GM12878 (cell line): Measurements from ENCODE around the gene SEPTIN6. TPM values are rescaled to one million over a fixed set of nuclear protein-coding genes. Genes with fewer than 3 reads are reported as not detected.

Source experiments
- ATAC-seq: fragments of 200-7000 bp; cut with Tn5 transposase; 3 replicates; pipeline ENCODE4 v1.9.1; 2020; ENCODE audit warnings: mild to moderate bottlenecking, moderate library complexity
- BruUV-seq: library from RNA; stranded (reverse); fragments of 400-500 nt; replicated peaks from 2 replicates; lab custom pipeline; 2021; lab: Mats Ljungman, UMichigan
- CTCF ChIA-PET: fragments of 300-600 bp; sonication (Branson Sonifier 250); formaldehyde crosslinking; extraction: SDS; loops from one replicate; lab custom pipeline; 2021; ENCODE audit warnings: inconsistent platforms; lab: Yijun Ruan, JAX
- POLR2A ChIA-PET: fragments of 350-600 bp; formaldehyde crosslinking; extraction: SDS; loops from one replicate; lab custom pipeline; 2021; ENCODE audit warnings: inconsistent platforms; lab: Charles Lee
- RAD21 ChIA-PET: fragments of 300-600 bp; sonication (Branson Sonifier 250); formaldehyde crosslinking; loops from one replicate; lab custom pipeline; 2023; ENCODE audit warnings: antibody characterized with exemption; ENCODE audit not compliant: unreplicated experiment; lab: Charles Lee
- SMC1A ChIA-PET: fragments of 300-600 bp; sonication (Branson Sonifier 250); formaldehyde crosslinking; loops from one replicate; lab custom pipeline; 2023; ENCODE audit not compliant: unreplicated experiment, uncharacterized antibody; lab: Charles Lee
- DNase-seq: peaks from one replicate; pipeline ENCODE4 v3.0.0-alpha.2; 2011; ENCODE audit warnings: low read depth, low spot score
- FAIRE-seq: peaks from 3 replicates; lab custom pipeline; 2011; peaks lifted over from hg19 to GRCh38; lab: Jason Lieb, UNC
- H2AFZ ChIP-seq: 2 replicates; pipeline ENCODE4 v1.6.0; 2011; ENCODE audit warnings: low read depth, low read length, control low read depth; ENCODE audit not compliant: control insufficient read depth
- H3K27ac ChIP-seq: 2 replicates; pipeline ENCODE4 v1.5.1; 2011; ENCODE audit warnings: control low read depth; ENCODE audit not compliant: control insufficient read depth, insufficient read depth
- H3K27me3 ChIP-seq, 2 experiments: replicated peaks in 1 of 2; 2 replicates each; pipeline versions ENCODE4 v1.6.0 to v1.6.1; 2011; ENCODE audit warnings: low read length in 1 of 2; ENCODE audit not compliant: control insufficient read depth in 2 of 2, insufficient read depth in 2 of 2
- H3K36me3 ChIP-seq, 2 experiments: 2 replicates each; pipeline ENCODE4 v1.5.1; 2011; ENCODE audit warnings: low read length in 1 of 2; ENCODE audit not compliant: control insufficient read depth in 2 of 2, insufficient read depth in 2 of 2
- H3K4me1 ChIP-seq: 2 replicates; pipeline ENCODE4 v1.6.1; 2011; ENCODE audit warnings: mild to moderate bottlenecking, low read length, moderate library complexity, mixed read lengths; ENCODE audit not compliant: control insufficient read depth, insufficient read depth
- H3K4me2 ChIP-seq: 2 replicates; pipeline ENCODE4 v1.6.0; 2011; ENCODE audit warnings: control low read depth; ENCODE audit not compliant: control insufficient read depth, insufficient read depth
- H3K4me3 ChIP-seq: fragments of 200-600 bp; sonication (generic); 2 replicates; pipeline ENCODE4 v1.5.1; 2016
- H3K79me2 ChIP-seq: 2 replicates; pipeline ENCODE4 v1.6.0; 2011; ENCODE audit warnings: low read length; ENCODE audit not compliant: control insufficient read depth, insufficient read depth
- H3K9ac ChIP-seq: 2 replicates; pipeline ENCODE4 v1.8.0; 2011; ENCODE audit warnings: low read length, control low read depth, mixed read lengths; ENCODE audit not compliant: control insufficient read depth, insufficient read depth
- H3K9me3 ChIP-seq: replicated peaks from 3 replicates; pipeline ENCODE4 v1.5.1; 2011; ENCODE audit warnings: mild to moderate bottlenecking, low read length; ENCODE audit not compliant: control insufficient read depth, insufficient read depth
- H4K20me1 ChIP-seq: 2 replicates; pipeline ENCODE4 v1.6.0; 2011; ENCODE audit not compliant: control insufficient read depth, insufficient read depth
- BCL3 ChIP-seq: IDR thresholded peaks from 2 replicates; pipeline ENCODE4 v1.6.1; 2011; ENCODE audit warnings: borderline replicate concordance, low read depth, mild to moderate bottlenecking, moderate library complexity, low read length; ENCODE audit not compliant: insufficient read depth, poor library complexity, severe bottlenecking
- BMI1 ChIP-seq: fragments of 450-650 bp; IDR thresholded peaks from 2 replicates; pipeline ENCODE4 v1.6.1; 2016; ENCODE audit warnings: mild to moderate bottlenecking, moderate library complexity, borderline replicate concordance
- E2F8 ChIP-seq: fragments of 450-650 bp; IDR thresholded peaks from 2 replicates; pipeline ENCODE4 v1.6.1; 2018; ENCODE audit warnings: mild to moderate bottlenecking, low read depth, moderate library complexity; ENCODE audit not compliant: partially characterized antibody
- IKZF2 ChIP-seq, 2 experiments: fragments of 450-650 bp; IDR thresholded peaks; 2 replicates each; pipeline ENCODE4 v1.6.1; 2017; ENCODE audit warnings: mild to moderate bottlenecking in 2 of 2, moderate library complexity in 2 of 2
- IRF5 ChIP-seq: fragments of 450-650 bp; IDR thresholded peaks from 2 replicates; pipeline ENCODE4 v1.6.1; 2017; ENCODE audit warnings: borderline replicate concordance
- PAX5 ChIP-seq: IDR thresholded peaks from 2 replicates; pipeline ENCODE4 v1.6.1; 2011; ENCODE audit warnings: low read depth, low read length, borderline replicate concordance
- PBX3 ChIP-seq: IDR thresholded peaks from 2 replicates; pipeline ENCODE4 v1.6.1; 2011; ENCODE audit warnings: mild to moderate bottlenecking, low read depth, low read length, moderate library complexity; ENCODE audit not compliant: insufficient replicate concordance
- RAD51 ChIP-seq: fragments of 450-650 bp; IDR thresholded peaks from 2 replicates; pipeline ENCODE4 v1.6.1; 2016; ENCODE audit warnings: moderate library complexity, mild to moderate bottlenecking, inconsistent platforms
- SREBF1 ChIP-seq: IDR thresholded peaks from 2 replicates; pipeline ENCODE4 v1.6.1; 2012; ENCODE audit warnings: mild to moderate bottlenecking, low read length
- STAT1 ChIP-seq: fragments of 450-650 bp; conservative IDR thresholded peaks from 2 replicates; pipeline ENCODE4 v1.6.1; 2014; ENCODE audit warnings: antibody characterized with exemption, mild to moderate bottlenecking
- TCF12 ChIP-seq: IDR thresholded peaks from 2 replicates; pipeline ENCODE4 v1.6.1; 2011; ENCODE audit warnings: low read depth, mild to moderate bottlenecking, low read length
- USF1 ChIP-seq: IDR thresholded peaks from 2 replicates; pipeline ENCODE4 v1.6.1; 2011; ENCODE audit warnings: borderline replicate concordance, low read depth, mild to moderate bottlenecking, moderate library complexity, mixed read lengths, low read length; ENCODE audit not compliant: insufficient read depth; ENCODE audit errors: extremely low read length
- WGBS: methylation state at CpG from one replicate; pipeline ENCODE4 v1.1.6; 2016; ENCODE audit warnings: low lambda C conversion rate; ENCODE audit not compliant: insufficient replicate concordance, insufficient coverage; ENCODE audit errors: missing lambda C conversion rate; 5-methylcytosine and 5-hydroxymethylcytosine counted together
- in situ Hi-C: fragments of 300-500 bp; cut with MboI; formaldehyde crosslinking; loops from 9 replicates; pipeline ENCODE4 v1.14.3; 2018; ENCODE audit warnings: mixed read lengths
- intact Hi-C: fragments of 100-400 bp; cut with micrococcal nuclease; formaldehyde crosslinking; loops from one replicate; pipeline ENCODE4 v1.14.2; 2022; ENCODE audit not compliant: unreplicated experiment
- polyA plus RNA-seq, 11 experiments: library from polyadenylated mRNA; depleted of rRNA in 4 of 11; unstranded in 6 of 11; stranded (reverse) in 5 of 11; fragments of >200 nt; fragmentation: Nextera tagmentation in 4 of 11; fragmentation: Illumina TruSeq in 1 of 11; extraction: Ambion mirVana in 4 of 11; extraction: Trizol in 1 of 11; gene quantifications; 1 replicate in 1 of 11; 2 replicates in 10 of 11; pipeline versions ENCODE4 v1.2.1 to v1.2.3, GENCODE V29; 2011 to 2016; ENCODE audit warnings: inconsistent platforms in 2 of 11, missing spikeins in 2 of 11, low read depth in 1 of 11
- total RNA-seq, 4 experiments: library from RNA; depleted of rRNA in 3 of 4; stranded (reverse); fragments of >200 nt in 3 of 4; fragmentation: Illumina TruSeq in 1 of 4; extraction: Trizol in 1 of 4; gene quantifications; 2 replicates each; pipeline versions ENCODE4 v1.2.1 to v1.2.3, GENCODE V29; 2013 to 2021

SEPTIN6 gene
- total and polyA plus RNA-seq, 10 of the 15 experiments (the other 5 are each of a cell fraction or from before 2014, with no cell fraction given) = 37.2 to 353 (median 154) TPM

GRCh38 chrX:119667111-119667878 is 25.7 kb downstream of the SEPTIN6 start:
- CTCF ChIA-PET = interaction anchor here (1.0 to 3.3 kb wide), 9 partner anchors 12 to 87 kb away, joined by 3 to 13 read pairs (median 6); no protein-coding TSS in a partner anchor
- Histone ChIP-seq H3K9me3 (no peaks in the 10 kb centered on the region), H3K27me3 (no peaks in the 10 kb centered on the region), H3K4me3 (no peak overlapping the region), H3K4me2 (no peak overlapping the region), H3K4me1 (peaks cover 25% of the 10 kb centered on the region), H3K79me2 (peaks cover 11% of the 10 kb centered on the region), H3K9ac (no peak overlapping the region), H4K20me1 (no peaks in the 10 kb centered on the region), H2AFZ (no peak overlapping the region), H3K36me3 (peaks cover 7% of the 10 kb centered on the region in 2 experiments; a peak in 2 of 4 replicates), H3K27ac (0 out of 2 replicates have a peak overlapping the region, but pooled peaks have one; percentile 36)
- DNase-seq (no peak), FAIRE-seq (no peak), ATAC-seq (no peak)
- in situ Hi-C loops (no loop called here), intact Hi-C loops (no loop called here)
- WGBS = 77% methylated on average over 16 of the region's 16 CpGs
- SMC1A ChIA-PET = interaction anchor here (0.9 to 9.5 kb wide), 10 partner anchors 8 to 64 kb away, joined by 3 to 51 read pairs (median 6); no protein-coding TSS in a partner anchor
- no TSS peak for BruUV-seq
- POLR2A ChIA-PET = interaction anchor here (0.5 to 1.7 kb wide), 8 partner anchors 10 to 97 kb away, joined by 3 to 6 read pairs (median 4); partner anchors contain the start of gene SEPTIN6
- RAD21 ChIA-PET = interaction anchor here (1.2 to 2.7 kb wide), 5 partner anchors 8 to 94 kb away, joined by 3 to 9 read pairs (median 8); no protein-coding TSS in a partner anchor
- TF ChIP-seq SREBF1 = no peak
- TF ChIP-seq RAD51 = no peak
- TF ChIP-seq BMI1 = no peak
- TF ChIP-seq BCL3 = no peak
- no peak for TF ChIP-seq IKZF2 (IDR thresholded peaks at IDR 0.05)
- no peak for TF ChIP-seq USF1
- TF ChIP-seq E2F8 = no peak
- no peak for TF ChIP-seq PAX5
- TF ChIP-seq PBX3 = no peak
- TF ChIP-seq IRF5 = no peak
- TF ChIP-seq STAT1 = no peak
- TF ChIP-seq TCF12 = no peak
